Vagina (tissue), 2 donors: ENCODE data around the gene PTPN3. TPM values are rescaled to one million over a fixed set of nuclear protein-coding genes. Genes with fewer than 3 reads are reported as not detected.
A peak's percentile ranks its signal among the peaks of the same experiment; 100 is the strongest.

Experiments
- DNase-seq, 2 donors: peaks; one replicate each; pipeline ENCODE4 v3.0.0-alpha.2; 2017; ENCODE audit errors: extremely low spot score in 2 of 2
- H3K27ac ChIP-seq: fragments of 200-600 bp; sonication (generic); one replicate; pipeline ENCODE4 v1.5.1; 2019
- H3K27me3 ChIP-seq: fragments of 200-600 bp; sonication (generic); one replicate; pipeline ENCODE4 v1.5.1; 2019
- H3K36me3 ChIP-seq, 2 donors: fragments of 200-600 bp; sonication (generic); one replicate each; pipeline ENCODE4 v1.5.1; 2017 to 2019
- H3K4me1 ChIP-seq: fragments of 200-600 bp; sonication (generic); one replicate; pipeline ENCODE4 v1.5.1; 2019
- H3K4me3 ChIP-seq, 2 donors: fragments of 200-600 bp; sonication (generic); 1 replicate in 1 of 2; 2 replicates in 1 of 2; pipeline ENCODE4 v1.5.1; 2016 to 2019
- H3K9me3 ChIP-seq: fragments of 200-600 bp; sonication (generic); one replicate; pipeline ENCODE4 v1.5.1; 2019
- POLR2A ChIP-seq, 2 donors: fragments of 450-650 bp; IDR thresholded peaks; one replicate each; pipeline ENCODE4 v1.6.1; 2017; ENCODE audit warnings: antibody characterized with exemption in 2 of 2, mild to moderate bottlenecking in 2 of 2, moderate library complexity in 2 of 2
- POLR2AphosphoS5 ChIP-seq, 2 donors: sonication (generic); formaldehyde crosslinking; IDR thresholded peaks; one replicate each; pipeline ENCODE4 v1.9.0; 2017; ENCODE audit warnings: antibody characterized with exemption in 2 of 2, mild to moderate bottlenecking in 2 of 2, low read depth in 1 of 2; ENCODE audit not compliant: insufficient read depth in 1 of 2
- intact Hi-C: fragments of 100-400 bp; cut with DNase I; formaldehyde crosslinking; loops from one replicate; pipeline ENCODE4 v1.15.1; 2023
- total RNA-seq: library from RNA; depleted of rRNA; stranded (reverse); fragments of >200 nt; gene quantifications from one replicate; pipeline ENCODE4 v1.2.3, GENCODE V29; 2016
- TF ChIP-seq, protein P1 (sequence below), 3 experiments: fragments of 450-650 bp in 2 of 3; fragments of 200-600 bp in 1 of 3; sonication (generic) in 1 of 3; IDR thresholded peaks; one replicate each; pipeline ENCODE4 v1.5.1; 2017 to 2019; ENCODE audit warnings: antibody characterized with exemption in 3 of 3, mild to moderate bottlenecking in 2 of 3, moderate library complexity in 2 of 3

PTPN3 gene
- total RNA-seq, 1 donor from 2014 or later, result 15.5 TPM

DNA sequence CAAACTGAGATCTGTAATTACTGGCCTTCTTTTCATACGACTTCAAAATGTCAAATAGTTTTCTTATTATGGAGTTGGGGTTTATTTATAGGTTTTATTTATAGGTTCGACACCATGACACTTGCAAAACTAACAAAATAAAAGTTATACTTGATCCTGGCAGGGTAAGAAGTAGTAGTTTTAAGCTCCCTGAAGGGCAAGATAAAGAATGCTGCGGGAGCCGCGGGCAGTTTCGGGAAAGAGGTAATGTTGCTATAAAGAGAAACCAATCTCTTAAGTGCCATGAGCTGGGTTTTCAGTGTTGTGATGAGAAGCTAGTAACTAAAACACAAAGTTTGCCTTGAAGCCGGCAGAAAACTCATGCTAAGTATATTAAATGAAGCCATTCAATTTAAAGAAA is 24.8 kb downstream of the PTPN3 start:
- no peaks in the 10 kb centered on the region for H3K36me3 ChIP-seq
- H3K4me1 ChIP-seq, result peaks cover 17% of the 10 kb centered on the region
- intact Hi-C loops, result no loop called here
- no peaks in the 10 kb centered on the region for H3K9me3 ChIP-seq
- no peak overlapping the region for H3K4me3 ChIP-seq
- no peaks in the 10 kb centered on the region for H3K27me3 ChIP-seq
- H3K27ac ChIP-seq, result no peak overlapping the region
- TF ChIP-seq, protein P1, sequence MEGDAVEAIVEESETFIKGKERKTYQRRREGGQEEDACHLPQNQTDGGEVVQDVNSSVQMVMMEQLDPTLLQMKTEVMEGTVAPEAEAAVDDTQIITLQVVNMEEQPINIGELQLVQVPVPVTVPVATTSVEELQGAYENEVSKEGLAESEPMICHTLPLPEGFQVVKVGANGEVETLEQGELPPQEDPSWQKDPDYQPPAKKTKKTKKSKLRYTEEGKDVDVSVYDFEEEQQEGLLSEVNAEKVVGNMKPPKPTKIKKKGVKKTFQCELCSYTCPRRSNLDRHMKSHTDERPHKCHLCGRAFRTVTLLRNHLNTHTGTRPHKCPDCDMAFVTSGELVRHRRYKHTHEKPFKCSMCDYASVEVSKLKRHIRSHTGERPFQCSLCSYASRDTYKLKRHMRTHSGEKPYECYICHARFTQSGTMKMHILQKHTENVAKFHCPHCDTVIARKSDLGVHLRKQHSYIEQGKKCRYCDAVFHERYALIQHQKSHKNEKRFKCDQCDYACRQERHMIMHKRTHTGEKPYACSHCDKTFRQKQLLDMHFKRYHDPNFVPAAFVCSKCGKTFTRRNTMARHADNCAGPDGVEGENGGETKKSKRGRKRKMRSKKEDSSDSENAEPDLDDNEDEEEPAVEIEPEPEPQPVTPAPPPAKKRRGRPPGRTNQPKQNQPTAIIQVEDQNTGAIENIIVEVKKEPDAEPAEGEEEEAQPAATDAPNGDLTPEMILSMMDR (IDR thresholded peaks at IDR 0.05), result no peak
- TF ChIP-seq POLR2AphosphoS5 (IDR thresholded peaks at IDR 0.05; ENCODE audit: insufficient read depth in 1 of 2, low read depth in 1 of 2), result no peak
- no peak for TF ChIP-seq POLR2A (IDR thresholded peaks at IDR 0.05)
- DNase-seq, result no peak

DNA sequence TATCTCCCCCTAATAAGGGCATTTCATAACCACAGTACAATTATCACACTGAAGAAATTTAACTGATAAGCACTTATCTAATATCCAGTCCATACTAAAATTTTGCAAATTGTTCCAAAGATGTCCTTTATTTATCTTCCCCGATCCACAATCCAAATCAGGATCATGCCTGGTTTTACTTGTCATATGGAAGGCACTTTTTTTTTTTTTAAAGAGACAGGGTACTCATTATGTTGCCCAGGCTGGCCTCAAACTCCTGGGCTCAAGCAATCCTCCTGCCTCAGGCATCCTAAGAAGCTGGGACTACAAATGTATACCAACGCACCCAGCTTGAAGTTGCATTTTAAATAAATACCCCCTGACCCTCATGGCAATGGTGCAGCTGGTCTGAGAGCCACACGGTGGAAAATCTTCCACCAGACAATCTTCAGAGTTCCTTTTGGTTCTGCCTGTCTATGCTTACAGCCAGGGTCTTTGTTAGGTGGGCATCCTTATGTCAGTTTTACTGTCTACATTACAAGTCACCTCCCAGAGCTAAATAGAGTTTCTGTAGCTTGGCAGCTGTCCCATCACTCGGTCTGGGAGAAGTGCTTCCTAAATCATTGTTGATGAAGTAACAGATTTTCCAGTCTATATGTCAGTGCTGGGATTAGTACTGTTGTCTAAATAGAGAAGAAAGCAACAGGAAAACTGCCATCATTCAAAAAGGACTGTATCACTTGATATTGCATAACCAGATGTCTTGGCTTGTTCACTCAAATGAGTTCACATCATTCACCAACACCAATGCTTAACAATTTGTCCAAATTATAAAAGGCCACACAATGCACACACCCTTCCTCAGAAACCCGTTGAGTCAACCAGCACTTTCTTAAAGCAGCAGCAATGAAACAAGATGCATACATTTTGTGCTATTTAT is 26.4 kb downstream of the PTPN3 start:
- H3K4me1 ChIP-seq, result peaks cover 23% of the 10 kb centered on the region

DNA sequence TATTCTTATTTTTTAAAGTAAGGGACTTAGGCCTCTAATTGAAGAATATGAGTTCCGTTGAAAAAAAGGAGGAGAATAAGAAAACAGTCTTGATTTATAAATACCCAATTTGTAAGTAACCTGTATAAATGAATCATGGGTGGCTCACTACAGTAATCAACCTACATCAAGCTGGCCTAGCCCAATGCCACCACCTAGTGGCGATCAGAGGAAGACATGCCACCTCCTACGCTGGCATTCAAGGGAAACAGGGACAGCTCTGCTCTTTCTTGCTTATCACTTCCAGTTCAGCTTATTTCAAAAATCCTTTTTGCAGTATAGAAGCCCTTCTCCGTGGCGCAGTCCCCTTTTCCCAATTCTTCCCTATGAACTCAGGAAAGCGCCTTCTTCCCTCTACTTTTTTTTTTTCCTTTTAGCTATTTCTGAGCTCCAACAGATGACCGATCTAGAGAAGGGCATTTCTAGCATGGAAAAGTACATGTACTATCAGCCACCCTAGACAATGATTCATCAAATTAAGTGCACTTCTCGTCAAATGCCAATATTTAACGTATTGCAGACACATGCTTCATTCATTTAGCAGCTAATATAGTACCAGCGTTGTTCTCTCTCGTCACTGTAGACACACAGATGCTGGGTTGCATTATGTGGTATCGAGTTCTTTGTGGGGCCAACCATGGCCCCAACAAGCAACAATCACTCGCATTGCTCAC is 28.3 kb downstream of the PTPN3 start:
- H3K27me3 ChIP-seq, result no peaks in the 10 kb centered on the region
- TF ChIP-seq, protein P1 (IDR thresholded peaks at IDR 0.05), result peak; percentile 46 to 73 (median 65)
- TF ChIP-seq POLR2AphosphoS5 (IDR thresholded peaks at IDR 0.05; ENCODE audit: insufficient read depth in 1 of 2, low read depth in 1 of 2), result no peak
- no peak for TF ChIP-seq POLR2A (IDR thresholded peaks at IDR 0.05)
- DNase-seq, result no peak
- no peaks in the 10 kb centered on the region for H3K9me3 ChIP-seq
- H3K27ac ChIP-seq, result no peak overlapping the region
- peaks cover 15% of the 10 kb centered on the region for H3K4me1 ChIP-seq
- intact Hi-C loops, result no loop called here
- H3K4me3 ChIP-seq, result no peak overlapping the region
- no peaks in the 10 kb centered on the region for H3K36me3 ChIP-seq

More for the DNA sequence above, 26.4 kb downstream of the PTPN3 start:
- Histone ChIP-seq H3K4me3 (no peak overlapping the region), H3K27ac (no peak overlapping the region), H3K36me3 (no peaks in the 10 kb centered on the region), H3K27me3 (no peaks in the 10 kb centered on the region), H3K9me3 (no peaks in the 10 kb centered on the region)
- no peak for DNase-seq
- intact Hi-C loops, result no loop called here
- TF ChIP-seq POLR2A (IDR thresholded peaks at IDR 0.05), result no peak
- no peak for TF ChIP-seq POLR2AphosphoS5 (IDR thresholded peaks at IDR 0.05; ENCODE audit: insufficient read depth in 1 of 2, low read depth in 1 of 2)
- TF ChIP-seq, protein P1 (IDR thresholded peaks at IDR 0.05), result no peak

DNA sequence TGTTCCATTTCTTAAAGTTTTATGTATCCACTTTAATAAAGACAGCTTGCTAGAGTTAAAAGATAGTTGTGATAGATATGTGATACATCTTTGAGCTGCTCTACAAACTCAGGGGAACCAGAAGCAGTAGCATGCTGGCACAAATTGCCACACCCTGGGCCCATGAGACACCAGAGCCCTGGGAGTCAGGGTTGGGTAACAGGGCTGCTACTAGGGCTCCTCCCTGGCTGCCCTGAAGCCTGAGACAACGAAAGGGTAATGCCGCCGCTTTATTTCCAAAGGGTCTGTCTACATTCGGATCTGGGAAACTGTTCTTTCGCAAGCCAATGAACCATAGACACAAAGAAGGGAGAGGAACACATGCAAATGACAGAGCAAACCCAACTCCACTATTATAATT is 29.2 kb downstream of the PTPN3 start:
- Histone ChIP-seq H3K4me1 (peaks cover 15% of the 10 kb centered on the region), H3K4me3 (no peak overlapping the region), H3K9me3 (no peaks in the 10 kb centered on the region), H3K27me3 (no peaks in the 10 kb centered on the region), H3K36me3 (no peaks in the 10 kb centered on the region), H3K27ac (no peak overlapping the region)
- intact Hi-C loops, result no loop called here
- DNase-seq, result no peak
- TF ChIP-seq POLR2A (IDR thresholded peaks at IDR 0.05) (no peak), POLR2AphosphoS5 (IDR thresholded peaks at IDR 0.05; ENCODE audit: insufficient read depth in 1 of 2, low read depth in 1 of 2) (no peak)
- TF ChIP-seq, protein P1 (IDR thresholded peaks at IDR 0.05), result no peak
